Endothelial cell of umbilical vein (primary cell): ENCODE results near the gene METTL14. TPM values are rescaled to one million over a fixed set of nuclear protein-coding genes. Genes with fewer than 3 reads are reported as not detected.

ENCODE experiments used
- BruUV-seq: library from RNA; stranded (reverse); fragments of 400-500 nt; replicated peaks from 2 replicates; lab custom pipeline; 2021; lab: Mats Ljungman, UMichigan
- CTCF ChIA-PET: fragments of 300-600, 350-600 bp; sonication (Branson Sonifier 250); formaldehyde crosslinking; loops from one replicate; lab custom pipeline; 2021; ENCODE audit warnings: antibody characterized with exemption, inconsistent platforms; lab: Charles Lee
- POLR2A ChIA-PET: fragments of 300-600, 350-600 bp; sonication (Branson Sonifier 250); formaldehyde crosslinking; loops from one replicate; lab custom pipeline; 2021; ENCODE audit warnings: antibody characterized with exemption, inconsistent platforms; lab: Charles Lee
- DNase-seq: peaks from one replicate; pipeline ENCODE4 v3.0.0-alpha.2; 2011; ENCODE audit warnings: low read depth, low spot score
- FAIRE-seq: peaks from 2 replicates; lab custom pipeline; 2011; peaks lifted over from hg19 to GRCh38; lab: Jason Lieb, UNC
- H2AFZ ChIP-seq: 2 replicates; pipeline ENCODE4 v1.6.0; 2012; ENCODE audit warnings: low read depth, low read length, control low read depth, inconsistent platforms
- H3K27ac ChIP-seq: 2 replicates; pipeline ENCODE4 v1.5.1; 2011; ENCODE audit warnings: low read depth, mild to moderate bottlenecking, control low read depth, low read length, moderate library complexity; ENCODE audit not compliant: insufficient read depth
- H3K27me3 ChIP-seq, 2 experiments: 2 replicates each; pipeline versions ENCODE4 v1.6.0 to v1.6.1; 2011; ENCODE audit warnings: low read length in 2 of 2, mixed read lengths in 1 of 2; ENCODE audit not compliant: control insufficient read depth in 2 of 2, insufficient read depth in 2 of 2
- H3K36me3 ChIP-seq, 2 experiments: 2 replicates in 1 of 2; 3 replicates in 1 of 2; pipeline ENCODE4 v1.5.1; 2011; ENCODE audit warnings: low read length in 2 of 2, mild to moderate bottlenecking in 1 of 2, moderate library complexity in 1 of 2; ENCODE audit not compliant: control insufficient read depth in 2 of 2, insufficient read depth in 2 of 2; ENCODE audit errors: extremely low read depth in 1 of 2
- H3K4me1 ChIP-seq: 3 replicates; pipeline ENCODE4 v1.5.1; 2011; ENCODE audit warnings: mild to moderate bottlenecking, low read length; ENCODE audit not compliant: control insufficient read depth, insufficient read depth; ENCODE audit errors: extremely low read depth
- H3K4me2 ChIP-seq: 2 replicates; pipeline ENCODE4 v1.6.1; 2011; ENCODE audit warnings: low read length, control low read depth, mixed read lengths; ENCODE audit not compliant: insufficient read depth
- H3K4me3 ChIP-seq, 3 experiments: fragments of 200-600 bp in 1 of 3; sonication (generic), shearing (Covaris generic) in 1 of 3; replicated peaks in 1 of 3; 2 replicates each; pipeline ENCODE4 v1.5.1; 2011 to 2016; ENCODE audit warnings: control low read depth in 3 of 3, low read length in 3 of 3, mild to moderate bottlenecking in 2 of 3, inconsistent platforms in 1 of 3, low read depth in 1 of 3, moderate library complexity in 1 of 3; ENCODE audit not compliant: insufficient read depth in 1 of 3
- H3K79me2 ChIP-seq: 2 replicates; pipeline ENCODE4 v1.6.0; 2012; ENCODE audit warnings: low read length, inconsistent platforms; ENCODE audit not compliant: control insufficient read depth, insufficient read depth
- H3K9ac ChIP-seq: replicated peaks from 2 replicates; pipeline ENCODE3; 2011; ENCODE audit warnings: low read length, control low read depth; ENCODE audit not compliant: insufficient read depth; ENCODE audit errors: extremely low read depth
- H3K9me1 ChIP-seq: replicated peaks from 3 replicates; pipeline ENCODE4 v1.6.0; 2011; ENCODE audit warnings: mild to moderate bottlenecking, low read length; ENCODE audit not compliant: control insufficient read depth, insufficient read depth; ENCODE audit errors: extremely low read depth
- H3K9me3 ChIP-seq: replicated peaks from 2 replicates; pipeline ENCODE4 v1.5.1; 2012; ENCODE audit warnings: low read length, inconsistent platforms; ENCODE audit not compliant: control insufficient read depth, insufficient read depth
- H4K20me1 ChIP-seq: replicated peaks from 2 replicates; pipeline ENCODE3; 2011; ENCODE audit warnings: mild to moderate bottlenecking, low read length; ENCODE audit not compliant: control insufficient read depth, insufficient read depth; ENCODE audit errors: extremely low read depth
- EZH2 ChIP-seq: IDR thresholded peaks from 2 replicates; pipeline ENCODE4 v1.6.1; 2012; ENCODE audit warnings: borderline replicate concordance, low read depth, mild to moderate bottlenecking, moderate library complexity, low read length, inconsistent platforms; ENCODE audit not compliant: severe bottlenecking
- FOS ChIP-seq: IDR thresholded peaks from 2 replicates; pipeline ENCODE4 v1.6.1; 2011; ENCODE audit warnings: mild to moderate bottlenecking, low read length, moderate library complexity, borderline replicate concordance; ENCODE audit not compliant: insufficient read depth
- GATA2 ChIP-seq: IDR thresholded peaks from 2 replicates; pipeline ENCODE4 v1.7.0; 2011; ENCODE audit warnings: low read depth, mild to moderate bottlenecking, moderate library complexity, mixed read lengths, low read length; ENCODE audit not compliant: insufficient read length, insufficient read depth
- JUN ChIP-seq: IDR thresholded peaks from 2 replicates; pipeline ENCODE4 v1.6.1; 2011; ENCODE audit warnings: borderline replicate concordance, low read depth; ENCODE audit not compliant: insufficient read length, insufficient read depth
- MYC ChIP-seq: IDR thresholded peaks from one replicate; pipeline ENCODE4 v1.6.1; 2011; ENCODE audit warnings: mild to moderate bottlenecking, low read depth, low read length
- POLR2A ChIP-seq: IDR thresholded peaks from 2 replicates; pipeline ENCODE4 v1.6.1; 2012; ENCODE audit warnings: low read depth, mild to moderate bottlenecking, control low read depth, low read length
- POLR2AphosphoS5 ChIP-seq: IDR thresholded peaks from 2 replicates; pipeline ENCODE4 v1.6.1; 2012; ENCODE audit warnings: low read depth, mild to moderate bottlenecking, control low read depth, low read length, moderate library complexity; ENCODE audit not compliant: insufficient read depth
- dilution Hi-C: fragments of 300-500 bp; cut with MboI; formaldehyde crosslinking; loops from one replicate; pipeline ENCODE4 v1.15.0; 2019; ENCODE audit warnings: low sequenced_read_pairs; ENCODE audit not compliant: extremely low pct_ligation_motif_present
- intact Hi-C: fragments of 100-400 bp; cut with micrococcal nuclease; formaldehyde crosslinking; loops from one replicate; pipeline ENCODE4 v1.10.0; 2022
- polyA plus RNA-seq, 4 experiments: library from polyadenylated mRNA; depleted of rRNA in 3 of 4; stranded (reverse) in 3 of 4; unstranded in 1 of 4; fragments of >200 nt; gene quantifications; 2 replicates each; pipeline versions ENCODE4 v1.2.1 to v1.2.3, GENCODE V29; 2011 to 2012; ENCODE audit warnings: missing spikeins in 1 of 4
- total RNA-seq: library from RNA; stranded (reverse); gene quantifications from 2 replicates; pipeline ENCODE4 v1.2.3, GENCODE V29; 2021
- TF ChIP-seq, protein P1 (sequence below), 2 donors: IDR thresholded peaks; 1 replicate in 1 of 2; 2 replicates in 1 of 2; pipeline ENCODE4 v1.5.1; 2011; ENCODE audit warnings: low read length in 2 of 2, mild to moderate bottlenecking in 2 of 2, moderate library complexity in 2 of 2, control low read depth in 1 of 2, inconsistent platforms in 1 of 2, low read depth in 1 of 2; ENCODE audit not compliant: insufficient read depth in 1 of 2; ENCODE audit errors: extremely low read depth in 1 of 2
- TF ChIP-seq, protein P2 (sequence below): IDR thresholded peaks from 2 replicates; pipeline ENCODE4 v1.6.1; 2011; ENCODE audit not compliant: insufficient read depth, insufficient read length

The METTL14 gene
- total and polyA plus RNA-seq, 2 donors (not counting 3 experiments of a cell fraction or from before 2014, with no cell fraction given): 6.5 to 38.6 TPM

DNA sequence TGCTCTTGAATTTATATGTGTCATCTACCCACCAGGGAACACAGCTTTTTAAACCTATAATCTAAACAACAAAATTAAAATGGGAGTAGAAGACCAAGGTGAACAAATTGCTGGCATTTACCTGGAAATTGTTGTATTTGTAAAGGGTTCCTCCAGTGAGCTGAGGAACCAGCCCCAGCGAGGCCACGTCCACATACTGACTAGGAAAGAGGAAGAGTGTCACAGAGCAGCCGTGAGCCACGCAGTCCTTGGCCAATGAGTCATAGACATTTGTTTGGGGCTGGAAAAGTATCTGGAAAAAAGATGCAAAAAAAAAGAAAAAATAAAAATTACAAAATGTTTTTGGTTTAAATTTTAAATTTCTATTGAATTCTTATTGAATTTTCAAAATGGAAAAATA, 58.7 kb downstream of the METTL14 start:
- CTCF ChIA-PET: no interaction called here
- no peaks in the 10 kb centered on the region for H3K9me1 ChIP-seq
- H3K4me1 ChIP-seq: peaks cover 8% of the 10 kb centered on the region
- no peaks in the 10 kb centered on the region for H3K27me3 ChIP-seq
- no peaks in the 10 kb centered on the region for H3K9me3 ChIP-seq
- intact Hi-C loops (loop anchor here (5.0 kb wide), 1 partner anchor 883 kb away; the partner anchor contains the start of gene PDE5A), dilution Hi-C loops (no loop called here)
- peak overlapping the region; percentile 10 for H3K27ac ChIP-seq
- H4K20me1 ChIP-seq: no peaks in the 10 kb centered on the region
- DNase-seq: no peak
- no peaks in the 10 kb centered on the region for H3K79me2 ChIP-seq
- TF ChIP-seq GATA2 (no peak), POLR2AphosphoS5 (no peak), POLR2A (no peak), FOS (no peak), EZH2 (no peak), JUN (no peak), MYC (no peak)
- TF ChIP-seq, protein P1, sequence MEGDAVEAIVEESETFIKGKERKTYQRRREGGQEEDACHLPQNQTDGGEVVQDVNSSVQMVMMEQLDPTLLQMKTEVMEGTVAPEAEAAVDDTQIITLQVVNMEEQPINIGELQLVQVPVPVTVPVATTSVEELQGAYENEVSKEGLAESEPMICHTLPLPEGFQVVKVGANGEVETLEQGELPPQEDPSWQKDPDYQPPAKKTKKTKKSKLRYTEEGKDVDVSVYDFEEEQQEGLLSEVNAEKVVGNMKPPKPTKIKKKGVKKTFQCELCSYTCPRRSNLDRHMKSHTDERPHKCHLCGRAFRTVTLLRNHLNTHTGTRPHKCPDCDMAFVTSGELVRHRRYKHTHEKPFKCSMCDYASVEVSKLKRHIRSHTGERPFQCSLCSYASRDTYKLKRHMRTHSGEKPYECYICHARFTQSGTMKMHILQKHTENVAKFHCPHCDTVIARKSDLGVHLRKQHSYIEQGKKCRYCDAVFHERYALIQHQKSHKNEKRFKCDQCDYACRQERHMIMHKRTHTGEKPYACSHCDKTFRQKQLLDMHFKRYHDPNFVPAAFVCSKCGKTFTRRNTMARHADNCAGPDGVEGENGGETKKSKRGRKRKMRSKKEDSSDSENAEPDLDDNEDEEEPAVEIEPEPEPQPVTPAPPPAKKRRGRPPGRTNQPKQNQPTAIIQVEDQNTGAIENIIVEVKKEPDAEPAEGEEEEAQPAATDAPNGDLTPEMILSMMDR (IDR thresholded peaks at IDR 0.05; ENCODE audit: extremely low read depth in 1 of 2, insufficient read depth in 1 of 2, low read depth in 1 of 2, low read length in 2 of 2): no peak
- TF ChIP-seq, protein P2, sequence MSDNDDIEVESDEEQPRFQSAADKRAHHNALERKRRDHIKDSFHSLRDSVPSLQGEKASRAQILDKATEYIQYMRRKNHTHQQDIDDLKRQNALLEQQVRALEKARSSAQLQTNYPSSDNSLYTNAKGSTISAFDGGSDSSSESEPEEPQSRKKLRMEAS: no peak
- no peak overlapping the region for H3K9ac ChIP-seq
- no peak overlapping the region for H2AFZ ChIP-seq
- no TSS peak for BruUV-seq
- peaks cover 14 to 42% of the 10 kb centered on the region in 2 experiments for H3K36me3 ChIP-seq
- no peak overlapping the region for H3K4me3 ChIP-seq
- H3K4me2 ChIP-seq: no peak overlapping the region
- no peak for FAIRE-seq
- POLR2A ChIA-PET: no interaction called here
